Stimulated activated CD4-positive, alpha-beta T cell treated with anti-CD3 and anti-CD28 coated beads, TNF-alpha, amount 100 ng/mL, for 4 hours (primary cell): ENCODE results near the gene TMEM209.
"Not testable (repeated sequence)": the region's sequence is repeated elsewhere in the genome, so short reads cannot be mapped to it uniquely, and the experiment has no call there.

Experiments used
- DNase-seq, 3 experiments: peaks; one replicate each; pipeline ENCODE4 v3.0.0-alpha.2; 2020; ENCODE audit warnings: low read depth in 3 of 3

TMEM209 gene

DNA sequence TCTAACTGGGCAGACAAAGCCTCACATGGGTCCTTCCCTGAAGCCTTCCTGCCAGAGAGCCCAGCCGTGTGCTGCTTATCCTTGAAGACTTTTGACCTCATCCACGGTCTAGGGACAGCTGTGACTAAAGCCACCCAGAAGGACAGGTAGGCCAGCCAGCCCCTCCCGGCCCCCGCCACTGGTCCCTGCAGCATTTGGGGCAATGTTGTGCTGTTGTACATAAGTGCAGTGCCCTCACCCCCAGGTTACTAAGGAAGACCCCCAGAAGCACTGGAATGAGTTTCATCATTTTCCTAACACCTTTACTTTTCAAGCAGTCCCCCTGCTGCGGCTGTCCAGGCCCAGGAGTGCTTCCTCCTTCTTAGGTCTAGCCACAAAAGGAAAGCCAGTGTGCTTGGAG is 43.0 kb downstream of the TMEM209 start:
- DNase-seq: no peak

DNA sequence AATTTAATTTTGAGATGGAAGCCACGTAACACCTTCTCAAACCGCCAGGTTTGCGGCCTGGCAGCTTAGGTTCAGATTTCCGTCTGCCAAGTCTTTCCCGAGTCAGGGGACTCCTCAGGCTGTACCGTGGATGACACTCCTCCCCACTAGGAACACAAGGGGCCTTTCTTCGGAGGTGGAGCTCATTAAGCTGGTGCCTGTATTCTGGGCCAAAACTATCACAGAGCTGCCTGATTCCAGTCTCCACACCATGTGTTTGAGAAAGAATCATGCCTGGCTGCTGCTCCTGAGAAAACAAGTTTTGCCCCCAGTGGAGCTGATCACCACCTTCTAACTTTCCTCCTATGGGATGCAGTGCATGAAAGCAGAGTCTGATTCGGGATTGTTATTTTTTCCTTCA is 44.8 kb downstream of the TMEM209 start:
- DNase-seq: no peak

DNA sequence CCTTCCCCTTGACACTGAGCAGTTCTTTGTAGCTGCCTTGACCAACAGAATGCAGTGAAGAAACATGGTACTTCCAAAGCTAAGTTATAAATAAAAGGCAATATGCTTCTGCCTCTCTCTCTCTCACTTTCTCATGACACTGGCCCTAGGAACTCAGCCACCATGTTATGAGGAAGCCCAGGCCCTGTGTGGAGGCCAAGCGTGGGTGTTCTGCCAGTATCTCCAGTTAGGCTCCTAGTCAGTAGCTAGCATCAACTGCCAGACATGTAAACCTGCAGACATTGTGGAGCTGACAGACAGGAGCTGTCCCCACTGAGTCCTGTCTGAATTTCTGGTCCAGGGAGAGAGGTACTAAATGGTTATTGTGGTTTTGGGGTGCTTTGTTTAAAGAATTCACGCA is 45.2 kb downstream of the TMEM209 start:
- no peak for DNase-seq

DNA sequence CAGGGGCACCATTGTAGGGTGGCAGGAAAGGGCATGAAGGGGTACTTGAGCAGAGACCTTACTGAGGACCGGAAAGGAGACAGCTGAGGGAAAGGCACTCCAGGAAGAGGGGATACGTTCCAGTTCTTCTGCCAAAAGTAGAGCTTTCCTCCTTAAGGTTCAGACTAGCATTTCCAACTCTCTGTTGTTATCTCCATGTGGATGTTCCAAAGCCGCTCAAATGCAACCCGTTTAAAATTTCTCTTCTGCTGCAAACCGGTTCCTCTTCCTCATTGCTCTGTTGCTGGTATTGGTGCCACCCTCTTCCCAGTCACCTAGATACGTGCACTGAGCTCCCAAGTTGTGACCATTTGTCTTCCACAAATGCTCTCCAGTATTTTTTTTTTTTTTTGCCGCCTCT is 47.5 kb downstream of the TMEM209 start:
- no peak for DNase-seq

DNA sequence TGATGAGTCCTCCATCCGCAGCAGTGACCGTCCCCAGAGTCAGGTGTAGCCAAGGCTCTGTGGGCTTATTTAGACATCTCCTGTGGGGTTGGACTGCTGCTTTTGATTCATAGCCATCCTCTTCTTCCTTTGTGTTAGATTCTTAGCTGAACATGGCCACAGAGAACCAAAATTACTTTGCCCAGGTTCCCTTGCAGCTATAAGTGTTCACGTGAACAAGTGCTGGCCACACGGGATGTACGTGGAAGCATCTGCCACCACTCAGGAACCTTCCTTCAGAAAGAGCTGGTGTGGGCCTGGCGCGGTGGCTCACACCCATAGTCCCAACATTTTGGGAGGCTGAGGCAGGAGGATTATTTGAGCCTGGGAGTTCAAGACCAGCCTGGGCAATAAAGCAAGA is 49.1 kb downstream of the TMEM209 start:
- DNase-seq: no peak

DNA sequence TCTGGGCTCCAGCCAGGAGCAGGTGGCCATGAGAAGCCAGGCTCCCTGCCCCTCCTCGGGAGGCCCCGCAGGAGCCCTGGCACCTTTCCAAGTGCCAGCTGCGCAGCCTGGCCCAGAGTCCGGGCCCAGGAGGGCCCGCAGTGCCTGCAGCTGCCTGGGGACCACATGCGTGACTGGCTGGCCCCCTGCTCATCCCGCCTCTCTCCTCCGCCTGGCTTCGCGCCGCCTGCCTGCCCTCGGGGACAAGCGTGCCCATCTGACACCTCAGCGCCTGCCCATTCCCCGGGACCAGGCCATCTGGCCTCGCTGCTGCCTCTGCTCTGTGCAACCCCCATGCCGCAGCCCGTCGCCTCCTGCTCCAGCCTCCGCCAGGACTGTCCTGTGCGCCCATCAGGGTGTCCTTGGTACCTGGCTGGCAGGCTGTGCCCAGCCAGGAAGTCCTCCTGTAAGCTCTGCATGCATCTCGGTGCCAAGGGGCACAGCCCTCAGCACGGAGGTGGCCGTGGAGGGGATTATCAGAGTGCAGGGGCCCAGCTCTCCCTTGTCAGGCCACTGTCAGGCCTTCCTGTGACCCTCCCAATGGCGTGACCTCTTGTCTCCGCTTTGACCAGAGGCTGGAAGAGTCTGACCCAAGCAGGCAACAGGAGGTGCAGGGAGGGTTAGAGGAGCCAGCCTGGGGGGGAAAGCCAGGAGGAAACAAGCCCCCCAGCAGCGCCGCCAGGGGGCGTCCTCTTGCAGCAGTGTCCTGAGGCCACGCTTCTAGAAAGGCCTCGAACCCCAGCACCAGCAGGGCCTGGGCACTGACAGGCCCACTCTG is 50.5 kb downstream of the TMEM209 start:
- no peak for DNase-seq

DNA sequence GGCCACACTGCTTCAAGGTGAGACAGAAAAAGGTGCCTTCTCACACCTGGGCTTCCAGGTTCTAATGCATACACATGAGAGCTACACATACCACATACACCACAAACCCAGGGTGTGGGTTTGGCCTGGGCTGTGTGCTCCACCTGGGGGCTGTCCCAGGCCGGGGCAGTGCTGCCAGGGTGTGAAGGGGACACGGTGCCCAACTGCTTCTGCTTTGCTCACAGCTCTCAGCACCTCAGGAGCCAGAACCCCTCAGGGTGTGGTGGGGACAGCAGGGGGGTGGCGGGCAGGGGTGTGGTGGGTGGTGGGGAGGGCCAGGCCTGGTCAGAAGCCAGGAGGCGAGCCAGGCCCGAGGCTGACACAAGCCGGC is 51.1 kb downstream of the TMEM209 start:
- no peak for DNase-seq

DNA sequence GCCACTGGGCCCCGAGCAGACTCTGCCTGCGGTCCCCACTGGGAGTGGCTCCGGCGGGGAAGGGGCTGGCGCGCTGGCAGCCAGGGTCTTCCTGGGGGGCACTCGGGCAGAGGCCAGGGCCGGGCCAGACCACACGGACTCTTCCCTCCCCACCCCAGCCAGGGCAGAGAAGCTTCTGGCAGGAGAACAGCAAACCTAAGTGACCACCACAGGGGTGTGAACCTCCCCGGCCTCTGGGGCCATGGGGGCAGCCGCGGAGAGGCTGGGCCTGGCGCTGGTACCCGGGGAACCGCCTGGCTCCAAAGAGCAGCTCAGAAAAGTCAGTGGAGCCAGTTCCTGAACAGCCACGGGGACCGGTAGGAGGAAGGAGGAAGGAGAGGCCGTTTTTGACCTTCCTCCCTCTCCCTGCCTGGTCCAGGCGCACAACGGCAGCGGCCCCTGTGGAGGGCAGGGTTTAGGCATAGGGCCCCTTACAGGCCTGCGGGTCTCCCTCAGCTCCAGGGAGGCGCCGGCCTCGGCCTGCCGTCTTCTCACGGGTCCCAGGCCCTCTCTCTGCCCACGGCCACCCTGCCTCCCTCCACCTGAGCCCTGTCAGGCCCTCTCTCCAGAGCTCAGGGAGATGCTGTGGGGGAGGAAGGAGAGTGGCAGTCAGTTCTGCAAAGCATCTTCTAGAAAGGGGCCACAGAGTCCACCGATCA is 51.8 kb downstream of the TMEM209 start:
- no peak for DNase-seq

DNA sequence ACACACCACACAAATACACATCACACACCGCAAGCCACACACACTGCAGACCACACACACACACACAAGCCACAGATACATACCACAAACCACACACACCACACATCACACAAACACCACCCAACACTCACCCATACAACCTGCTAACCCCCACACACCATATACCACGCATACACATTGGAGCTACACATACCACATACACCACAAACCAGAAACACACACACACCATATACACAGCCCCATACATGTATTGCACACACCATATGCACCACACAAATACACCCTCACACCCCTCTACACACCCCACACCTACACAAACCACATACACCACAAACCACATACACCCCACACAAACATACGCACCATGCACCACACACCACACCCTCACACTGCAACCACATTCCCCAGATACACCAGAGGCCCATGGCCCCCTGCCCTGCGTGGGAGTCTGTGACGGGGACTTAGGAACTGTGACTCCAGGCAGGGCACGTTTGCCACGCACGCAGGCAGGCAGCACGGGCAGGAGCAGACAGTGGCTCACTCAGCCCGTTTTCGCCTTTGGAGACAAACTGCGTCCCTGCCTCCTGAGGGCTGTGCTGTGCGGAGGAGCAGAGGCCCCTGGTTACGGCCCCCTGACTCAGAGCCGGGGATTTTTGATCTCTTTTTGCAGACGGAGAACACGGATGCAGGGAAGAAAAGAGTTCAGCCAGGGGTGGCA is 52.6 kb downstream of the TMEM209 start:
- no peak for DNase-seq

DNA sequence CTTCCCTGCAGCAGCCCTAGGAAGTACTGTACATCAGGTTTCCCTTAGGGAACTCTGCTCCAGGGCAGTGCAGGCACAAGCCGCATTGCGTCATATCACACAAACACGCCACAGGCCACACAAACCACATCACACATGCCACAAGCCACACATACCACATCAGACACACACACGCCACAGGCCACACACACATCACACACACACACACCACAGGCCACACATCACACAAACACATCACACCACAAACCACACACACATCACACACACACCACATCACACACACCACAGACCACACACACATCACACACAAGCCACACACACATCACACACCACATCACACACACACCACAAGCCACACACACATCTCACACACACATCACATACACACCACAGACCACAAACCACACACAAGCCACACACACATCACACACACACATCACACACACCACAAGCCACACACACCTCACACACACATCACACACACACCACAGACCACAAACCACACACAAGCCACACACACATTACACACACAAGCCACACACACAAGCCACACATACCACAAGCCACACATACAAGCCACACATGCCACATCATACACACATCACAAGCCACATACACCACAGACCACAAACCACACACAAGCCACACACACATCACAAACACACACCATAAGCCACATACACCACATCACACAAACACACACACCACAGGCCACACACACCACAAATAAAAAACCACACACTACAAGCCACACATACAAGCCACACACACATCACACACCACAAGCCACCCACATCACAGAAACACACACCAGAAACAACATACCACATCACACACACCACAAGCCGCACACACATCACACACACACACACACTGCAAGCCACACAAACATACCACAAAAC is 53.4 kb downstream of the TMEM209 start:
- no peak for DNase-seq

DNA sequence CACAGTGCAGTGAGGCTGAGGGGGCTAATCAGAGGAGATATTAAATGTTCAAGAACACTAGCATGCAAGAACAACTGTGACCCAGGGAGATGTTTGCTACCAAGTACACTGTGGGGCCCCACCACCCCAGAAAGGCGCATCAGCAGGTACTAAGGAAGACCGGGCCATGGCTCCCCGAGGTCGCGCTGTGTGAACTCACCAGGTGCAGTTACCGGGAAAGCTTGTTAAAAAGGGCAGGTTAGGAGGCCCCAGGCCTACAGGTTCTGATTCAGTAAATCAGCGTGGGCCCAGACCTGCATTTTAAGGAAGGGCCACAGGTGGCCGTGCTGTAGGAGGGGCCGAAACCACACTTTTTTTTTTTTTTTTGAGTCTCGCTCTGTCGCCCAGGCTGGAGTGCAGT is 54.6 kb downstream of the TMEM209 start:
- DNase-seq: no peak

DNA sequence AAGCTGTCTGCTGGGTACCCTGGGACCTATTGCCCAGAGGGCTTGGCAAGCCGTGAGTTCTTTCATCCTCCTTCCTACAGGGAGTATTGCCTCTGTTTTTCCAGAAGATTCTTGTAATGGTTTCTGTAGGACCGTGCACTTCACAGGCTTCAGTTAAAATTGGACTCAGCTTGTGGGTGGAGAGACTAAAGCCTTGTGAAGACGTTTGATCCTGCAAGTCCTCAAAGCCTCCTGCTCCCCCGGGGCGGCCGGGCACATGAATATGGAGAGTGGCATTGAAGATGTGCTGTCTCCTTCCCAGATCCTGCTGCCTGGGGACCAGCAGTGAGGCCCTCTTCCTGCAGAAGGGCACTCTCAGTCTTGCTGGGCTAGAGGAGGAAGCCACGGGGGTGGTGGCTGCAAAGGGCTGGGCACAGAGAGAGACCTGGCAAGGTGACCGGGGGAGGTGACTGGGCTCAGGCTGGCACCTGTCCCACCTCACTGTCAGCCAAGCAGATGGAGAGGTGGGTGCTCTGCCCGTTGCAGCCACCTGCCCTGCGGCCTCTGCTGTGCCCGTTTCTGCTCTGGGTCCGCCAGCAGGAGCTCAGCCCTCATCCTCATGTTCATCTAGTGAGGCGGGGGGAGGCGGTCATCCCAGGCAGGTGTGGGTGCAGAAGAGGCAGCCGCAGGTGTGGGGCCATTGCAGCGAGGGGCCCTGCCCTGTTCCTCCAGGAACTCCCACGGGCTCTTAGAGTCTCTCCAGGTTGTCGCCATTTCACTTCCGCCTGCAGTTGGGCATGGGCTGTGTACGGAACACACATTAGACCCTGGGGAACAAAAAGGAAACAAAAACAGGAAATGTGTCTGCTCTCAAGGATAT is 55.7 kb downstream of the TMEM209 start:
- no peak for DNase-seq

DNA sequence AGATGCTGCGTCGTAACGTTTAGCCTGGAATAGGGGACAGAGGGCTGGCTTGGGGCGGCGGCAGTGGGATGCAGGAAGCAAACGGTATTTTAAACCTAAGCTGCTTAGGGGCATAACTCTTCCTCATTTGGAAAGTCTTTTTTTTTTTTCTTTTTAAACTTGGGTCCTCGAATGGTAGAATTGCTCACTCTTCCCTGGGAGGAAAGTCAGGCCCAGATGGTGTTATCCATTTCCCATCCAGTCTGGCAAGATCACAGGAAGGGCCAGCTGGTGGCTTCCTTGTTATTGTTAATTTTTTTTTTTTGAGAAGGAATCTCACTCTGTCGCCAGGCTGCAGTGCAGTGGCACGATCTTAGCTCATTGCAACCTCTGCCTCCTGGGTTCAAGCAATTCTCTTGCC is 56.6 kb downstream of the TMEM209 start:
- DNase-seq: no peak

DNA sequence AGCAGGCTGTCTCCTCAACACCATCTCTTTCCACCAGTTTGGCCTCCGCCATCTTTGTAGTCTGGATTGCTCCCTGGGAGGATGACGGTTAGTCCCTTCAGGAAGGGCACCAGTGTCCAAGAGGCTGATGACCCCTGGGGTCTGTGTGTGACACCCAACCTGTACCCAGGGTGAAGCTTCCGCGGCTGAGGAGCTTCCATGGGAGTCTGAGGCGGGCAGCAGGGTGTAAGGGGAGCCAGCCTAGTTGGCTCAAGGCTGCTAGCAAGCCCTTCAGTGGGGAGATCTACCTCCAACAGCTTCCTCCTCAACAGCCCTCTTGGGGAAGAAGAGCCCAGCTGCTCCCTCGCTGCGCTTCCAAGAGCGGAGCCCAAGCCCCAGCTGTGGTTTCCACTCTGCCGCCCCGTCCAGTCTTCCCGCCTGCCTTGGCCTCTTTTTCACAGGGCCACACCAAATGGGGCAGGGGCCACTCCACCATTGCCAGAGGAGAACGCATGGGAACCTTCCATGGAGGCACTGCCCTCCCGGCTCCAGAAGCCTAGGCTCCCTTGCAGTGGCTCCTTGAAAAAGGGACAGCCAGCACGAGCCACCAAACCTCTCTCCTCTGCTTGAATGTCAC is 57.4 kb downstream of the TMEM209 start:
- no peak for DNase-seq

DNA sequence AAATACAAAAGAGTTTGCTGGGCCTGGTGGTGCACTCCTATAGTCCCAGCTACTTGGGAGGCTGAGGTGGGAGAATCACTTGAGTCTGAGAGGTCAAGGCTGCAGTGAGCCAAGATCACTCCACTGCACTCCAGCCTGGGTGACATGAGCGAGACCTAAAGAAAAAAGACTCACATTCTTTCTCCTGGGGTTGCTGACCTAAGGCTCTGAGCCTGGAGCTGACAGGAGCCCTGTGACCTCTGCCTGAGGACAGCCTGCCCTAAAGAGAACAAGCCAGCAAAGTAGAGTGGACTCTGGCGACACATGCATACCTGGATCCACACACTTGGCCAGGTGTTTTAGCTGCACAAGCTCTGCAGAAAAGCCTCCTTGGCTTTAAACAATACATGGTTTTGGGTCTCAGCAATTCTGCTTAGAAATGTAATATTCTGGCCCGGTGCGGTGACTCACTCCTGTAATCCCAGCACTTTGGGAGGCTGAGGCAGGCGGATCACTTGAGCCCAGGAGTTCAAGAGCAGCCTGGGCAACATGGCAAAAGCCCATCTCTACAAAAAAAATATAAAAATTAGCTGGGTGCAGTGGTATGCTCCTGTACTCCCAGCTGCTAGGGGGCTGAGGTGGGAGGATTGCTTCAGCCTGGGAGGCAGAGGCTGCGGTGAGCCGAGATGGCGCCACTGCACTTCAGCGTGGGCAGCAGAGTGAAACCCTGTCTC is 58.4 kb downstream of the TMEM209 start:
- no peak for DNase-seq

DNA sequence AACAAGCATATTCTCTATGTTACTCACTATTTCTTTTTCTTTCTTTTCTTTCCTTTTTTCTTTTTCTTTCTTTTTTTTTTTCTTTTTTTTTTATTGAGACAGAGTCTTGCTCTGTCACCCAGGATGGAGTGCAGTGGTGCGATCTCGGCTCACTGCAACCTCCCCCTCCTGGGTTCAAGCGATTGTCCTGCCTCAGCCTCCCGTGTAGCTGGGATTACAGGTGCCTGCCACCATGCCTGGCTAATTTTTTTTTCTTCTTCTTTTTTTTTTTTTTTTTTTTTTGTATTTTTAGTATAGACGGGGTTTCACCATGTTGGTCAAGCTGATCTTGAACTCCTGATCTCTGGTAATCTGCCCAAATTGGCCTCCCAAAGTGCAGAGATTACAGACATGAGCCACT is 59.1 kb downstream of the TMEM209 start:
- DNase-seq: not testable (repeated sequence)

DNA sequence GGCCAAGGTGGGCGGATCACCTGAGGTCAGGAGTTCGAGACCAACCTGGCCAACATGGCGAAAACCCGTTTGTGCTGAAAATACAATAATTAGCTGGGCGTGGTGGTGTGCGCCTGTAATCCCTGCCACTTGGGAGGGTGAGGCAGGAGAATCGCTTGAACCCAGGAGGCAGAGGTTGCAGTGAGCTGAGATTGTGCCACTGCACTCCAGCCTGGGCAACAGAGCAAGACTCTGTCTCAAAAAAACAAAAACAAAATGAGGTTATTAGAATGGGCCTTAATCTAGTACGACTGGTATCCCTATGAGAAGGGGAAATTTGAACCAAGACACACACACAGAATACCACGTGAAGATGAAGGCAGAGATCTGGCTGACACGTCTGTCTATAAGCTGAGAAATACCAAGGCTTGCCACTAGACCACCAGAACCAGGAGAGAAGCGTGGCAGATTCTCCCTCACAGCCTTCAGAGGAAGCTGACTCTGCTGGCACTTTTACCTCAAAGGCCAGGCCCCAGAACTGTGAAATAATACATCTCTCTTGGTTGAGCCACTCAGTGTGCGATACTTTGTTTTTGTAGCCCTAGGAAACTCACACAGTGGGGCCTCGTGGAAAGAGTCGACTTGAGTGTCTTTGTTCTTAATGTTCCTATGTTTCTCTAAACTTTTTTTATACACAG is 59.6 kb downstream of the TMEM209 start:
- DNase-seq: no peak

DNA sequence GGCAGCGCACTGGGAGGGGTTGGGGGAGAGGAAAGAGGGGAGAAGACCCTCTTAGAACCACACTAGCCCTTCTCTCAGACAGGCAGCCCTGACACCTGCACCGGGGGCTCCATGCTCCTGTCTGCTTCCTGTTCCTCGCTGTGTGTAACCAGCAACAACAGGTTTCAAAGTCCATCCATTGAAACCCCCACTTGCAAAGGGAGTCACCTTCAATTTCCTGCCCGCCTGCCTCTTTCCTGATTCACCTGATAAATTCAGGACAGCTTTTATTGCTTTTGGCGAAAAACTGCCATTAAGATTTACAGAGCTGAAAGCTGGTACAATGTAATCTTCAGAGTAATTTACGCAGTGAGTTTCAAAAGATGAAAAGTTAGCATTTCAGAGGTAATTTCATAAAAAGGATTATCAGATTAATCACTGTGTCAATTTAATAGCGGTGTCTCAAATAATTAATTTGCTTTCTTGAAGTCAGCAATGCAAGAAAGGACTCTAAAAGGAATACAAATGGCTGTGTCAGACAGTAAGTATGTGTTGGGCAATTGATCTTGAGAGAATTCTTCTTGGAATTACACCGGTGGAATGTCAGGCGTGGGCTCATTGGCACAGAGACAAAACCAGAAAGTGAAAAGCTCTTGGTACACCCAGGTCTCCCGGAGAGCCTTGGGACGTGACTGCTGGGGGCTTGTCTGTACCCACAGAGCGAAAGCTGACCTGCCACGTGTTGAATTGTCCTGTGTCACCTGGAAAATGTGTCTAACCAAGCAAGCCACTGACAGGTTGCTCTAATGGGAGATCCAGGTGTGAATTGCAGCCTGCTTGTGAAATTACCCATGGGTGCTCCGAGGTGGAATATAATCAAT is 60.7 kb downstream of the TMEM209 start:
- no peak for DNase-seq
